OCI-LY3 (cell line): Measurements from ENCODE around the gene C12orf43.

Experiments used
- CTCF ChIP-seq: fragments of 200-600, 300-600 bp; sonication (generic); IDR thresholded peaks from 2 replicates; pipeline ENCODE4 v1.5.1; 2014; ENCODE audit warnings: antibody characterized with exemption, low read length, low read depth
- EZH2phosphoT487 ChIP-seq: fragments of 200-600 bp; shearing (Covaris generic); IDR thresholded peaks from 2 replicates; pipeline ENCODE4 v1.6.1; 2018; ENCODE audit warnings: antibody characterized with exemption, mixed run types, low read depth

GRCh38 chr12:120961604-120962531 is 54.4 kb downstream of the C12orf43 start:
- no peak for TF ChIP-seq CTCF
- TF ChIP-seq EZH2phosphoT487, result no peak
